ENCODE data around the gene HELT.
"Not testable (repeated sequence)": the region's sequence is repeated elsewhere in the genome, so short reads cannot be mapped to it uniquely, and the experiment has no call there.

Gene HELT

DNA sequence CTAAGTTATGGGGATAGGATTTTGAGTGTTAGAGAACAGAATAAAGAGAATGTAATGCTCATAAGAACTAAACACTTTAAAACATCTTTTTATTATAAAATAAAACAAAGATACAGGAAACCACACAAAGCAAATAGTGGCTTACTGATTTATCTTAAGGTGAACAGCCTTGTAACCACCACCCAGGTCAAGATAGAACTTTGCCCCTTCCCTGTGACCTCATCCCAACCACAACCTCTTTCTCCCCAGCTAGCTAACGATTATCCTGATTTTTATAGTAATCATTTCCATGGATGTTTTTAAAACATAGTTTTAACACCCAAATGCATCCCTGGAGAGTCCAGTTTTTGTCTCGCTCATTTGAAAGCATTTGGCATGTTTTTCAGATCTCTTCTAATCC, 17.0 kb downstream of the HELT start:
- in situ Hi-C loops (cut with MboI; ENCODE audit: low sequenced_read_pairs) = loop anchor here (25.0 kb wide), 1 partner anchor 102 kb away; the partner anchor contains the start of gene SLC25A4

DNA sequence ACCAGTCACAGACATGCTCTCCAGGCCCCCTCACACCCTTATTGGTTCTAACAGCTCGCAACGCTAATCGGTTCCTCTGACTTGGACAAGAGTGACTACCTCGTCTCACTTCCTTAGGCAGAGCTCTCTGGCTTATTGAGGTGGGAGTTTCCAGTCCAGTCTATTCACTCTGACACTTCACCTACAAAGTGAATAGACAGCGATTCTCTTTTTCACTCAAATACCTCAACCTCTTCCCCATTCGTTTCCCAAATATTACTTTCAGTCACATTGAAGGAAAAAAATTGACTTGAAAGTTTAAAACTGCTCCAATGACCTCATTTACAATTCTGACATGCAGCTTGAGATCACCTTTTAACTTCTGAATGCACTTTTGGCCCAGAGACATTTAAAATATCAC, 17.7 kb downstream of the HELT start:
- in situ Hi-C loops (cut with MboI; ENCODE audit: low sequenced_read_pairs) = loop anchor here (25.0 kb wide), 1 partner anchor 101 kb away; the partner anchor contains the start of gene SLC25A4

DNA sequence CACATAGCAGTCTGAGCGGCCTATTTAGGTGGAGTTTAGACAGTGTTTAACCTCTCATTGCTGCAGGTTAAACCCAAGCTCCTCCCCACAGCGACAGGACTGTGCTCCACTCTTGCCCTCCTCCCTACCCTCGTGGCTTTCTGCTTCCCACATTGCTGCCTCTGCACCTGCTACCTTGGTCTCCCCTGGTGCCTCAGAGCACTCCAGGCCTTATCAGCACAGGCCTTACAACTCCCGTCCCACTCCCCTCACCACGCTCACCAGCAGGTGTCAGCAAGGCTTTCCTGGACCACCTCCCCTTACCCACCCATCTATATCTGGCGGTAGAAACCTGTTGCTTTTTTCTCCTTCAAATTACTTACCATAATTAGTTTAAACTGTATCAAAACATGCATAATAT, 18.6 kb downstream of the HELT start:
- in situ Hi-C loops (cut with MboI; ENCODE audit: low sequenced_read_pairs) = loop anchor here (25.0 kb wide), 1 partner anchor 100 kb away; the partner anchor contains the start of gene SLC25A4

DNA sequence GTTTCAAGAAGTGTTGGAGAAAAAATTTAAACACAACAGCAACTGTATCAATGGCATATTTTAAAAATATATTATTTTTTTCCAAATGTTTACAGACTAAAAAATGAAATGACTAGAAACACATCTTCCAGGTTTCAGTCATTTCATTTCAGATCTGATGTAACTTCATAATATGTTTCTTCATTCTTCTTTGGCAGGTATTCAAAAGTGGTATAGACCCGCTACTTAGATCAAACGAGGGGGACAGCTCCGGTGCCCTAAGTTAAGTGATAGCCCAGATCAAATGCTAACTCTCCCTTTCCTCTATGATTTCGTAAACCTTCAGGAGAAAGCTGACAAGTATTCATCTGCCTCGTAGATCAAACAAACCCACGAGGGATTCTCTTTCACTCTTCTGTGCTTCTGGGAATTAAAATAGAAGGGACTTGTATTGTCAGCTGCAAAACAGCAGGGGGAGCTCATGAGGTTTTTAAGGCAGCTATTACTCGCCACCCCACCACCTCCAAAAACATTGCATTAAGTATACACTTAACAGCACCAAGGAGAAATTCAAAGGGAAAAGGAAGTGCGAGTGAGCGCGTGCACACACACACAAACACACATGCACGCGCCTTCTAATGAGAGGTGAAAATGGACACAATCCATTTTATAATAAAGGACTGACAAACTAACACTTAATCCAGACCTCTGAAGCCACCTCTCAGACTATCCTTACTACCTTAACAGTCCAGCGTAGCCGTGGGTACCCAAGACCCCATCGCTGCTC, 21.4 kb downstream of the HELT start:
- in situ Hi-C loops (cut with MboI; ENCODE audit: low sequenced_read_pairs) = loop anchor here (25.0 kb wide), 1 partner anchor 98 kb away; the partner anchor contains the start of gene SLC25A4

DNA sequence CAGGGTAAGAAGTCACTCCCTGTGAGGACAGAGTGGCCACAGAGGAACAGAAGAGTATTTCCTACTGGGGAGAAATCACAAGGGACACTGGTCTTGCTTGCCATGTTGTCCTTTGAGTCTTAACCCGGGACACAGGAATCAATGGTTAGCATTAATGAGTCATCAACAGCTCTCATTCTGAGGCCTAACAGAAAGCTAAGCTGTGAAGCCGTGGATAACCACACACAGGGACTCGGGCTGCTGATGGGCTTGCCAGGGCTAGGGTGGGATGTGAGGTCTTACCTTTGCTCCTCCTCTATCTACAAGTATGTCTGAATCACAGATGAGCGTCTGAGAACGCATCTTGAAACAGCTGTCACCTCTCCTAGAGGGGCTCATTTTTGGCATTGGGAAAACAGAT, 22.2 kb downstream of the HELT start:
- in situ Hi-C loops (cut with MboI; ENCODE audit: low sequenced_read_pairs) = loop anchor here (25.0 kb wide), 1 partner anchor 97 kb away; the partner anchor contains the start of gene SLC25A4

DNA sequence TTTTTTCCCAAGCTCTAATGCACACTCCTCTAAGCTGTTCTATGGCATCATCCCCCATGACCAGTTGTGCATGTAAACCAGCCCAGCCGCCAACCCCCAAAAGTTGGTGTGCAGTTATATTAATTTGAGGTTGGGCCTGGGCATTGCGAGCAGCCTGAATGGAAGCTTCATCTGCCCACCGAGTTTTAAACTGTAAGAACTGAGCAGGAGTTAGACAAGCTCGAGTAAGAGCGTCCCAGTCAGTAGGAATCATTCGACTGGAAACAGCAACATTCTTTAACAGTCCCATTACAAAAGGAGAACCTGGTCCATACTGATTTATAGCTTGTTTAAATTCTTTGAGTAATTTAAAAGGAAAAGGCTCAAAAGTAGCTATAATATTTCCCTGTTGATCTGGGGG, 32.0 kb downstream of the HELT start:
- in situ Hi-C loops (cut with MboI; ENCODE audit: low sequenced_read_pairs) = not testable (repeated sequence)

DNA sequence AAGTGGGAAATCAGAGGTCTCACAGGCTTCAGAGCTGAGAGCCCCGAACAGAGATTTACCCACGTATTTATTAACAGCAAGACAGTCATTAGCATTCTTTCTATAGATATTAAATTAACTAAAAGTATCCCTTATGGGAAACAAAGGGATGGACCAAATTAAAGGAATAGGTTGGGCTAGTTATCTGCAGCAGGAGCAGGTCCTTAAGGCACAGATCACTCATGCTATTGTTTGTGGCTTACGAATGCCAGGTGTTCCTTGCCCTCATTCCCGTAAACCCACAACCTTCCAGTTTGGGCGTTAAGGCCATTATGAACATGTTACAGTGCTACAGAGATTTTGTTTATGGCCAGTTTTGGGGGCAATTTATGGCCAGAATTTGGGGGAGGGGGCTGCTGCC, 33.0 kb downstream of the HELT start:
- in situ Hi-C loops (cut with MboI; ENCODE audit: low sequenced_read_pairs) = not testable (repeated sequence)

DNA sequence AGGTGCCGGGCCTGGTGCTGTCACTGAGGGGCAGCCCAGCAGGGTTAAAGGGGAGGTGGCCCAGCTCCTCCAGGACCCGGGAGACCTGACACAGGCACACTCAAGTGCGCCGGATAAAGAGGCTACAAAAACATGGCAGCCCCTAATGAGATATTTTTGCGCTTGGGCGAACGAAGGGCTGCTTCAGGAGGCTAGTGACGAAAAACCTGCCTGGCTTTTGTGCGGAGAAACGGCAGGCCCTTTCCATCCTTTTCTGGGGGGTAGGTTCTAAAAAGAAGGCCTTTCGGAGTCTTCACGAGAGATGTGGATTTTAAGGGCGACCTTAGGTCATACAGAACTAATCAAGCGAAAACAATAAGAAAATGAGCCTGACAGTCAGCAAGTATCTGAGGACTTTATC, 35.5 kb downstream of the HELT start:
- in situ Hi-C loops (cut with MboI; ENCODE audit: low sequenced_read_pairs) = no loop called here

DNA sequence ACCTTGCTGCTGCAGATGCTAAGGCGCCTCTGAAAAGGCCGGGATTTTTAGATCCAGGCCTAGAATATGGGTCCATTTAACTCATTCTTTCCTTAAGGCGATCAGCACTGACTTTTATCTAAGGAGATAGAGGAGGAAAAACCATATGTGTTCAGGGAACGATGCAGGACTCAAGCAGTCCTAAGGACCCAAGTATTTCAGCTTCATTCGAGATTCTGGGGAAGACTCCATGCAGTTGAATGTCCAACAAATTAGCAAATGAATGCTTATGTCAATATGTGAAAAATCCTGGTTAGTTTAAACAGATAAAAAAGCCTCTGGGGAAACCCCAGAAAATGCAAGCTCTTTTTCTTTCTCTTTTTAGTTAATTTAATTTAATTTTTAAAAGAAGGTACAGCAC, 36.0 kb downstream of the HELT start:
- in situ Hi-C loops (cut with MboI; ENCODE audit: low sequenced_read_pairs) = no loop called here

DNA sequence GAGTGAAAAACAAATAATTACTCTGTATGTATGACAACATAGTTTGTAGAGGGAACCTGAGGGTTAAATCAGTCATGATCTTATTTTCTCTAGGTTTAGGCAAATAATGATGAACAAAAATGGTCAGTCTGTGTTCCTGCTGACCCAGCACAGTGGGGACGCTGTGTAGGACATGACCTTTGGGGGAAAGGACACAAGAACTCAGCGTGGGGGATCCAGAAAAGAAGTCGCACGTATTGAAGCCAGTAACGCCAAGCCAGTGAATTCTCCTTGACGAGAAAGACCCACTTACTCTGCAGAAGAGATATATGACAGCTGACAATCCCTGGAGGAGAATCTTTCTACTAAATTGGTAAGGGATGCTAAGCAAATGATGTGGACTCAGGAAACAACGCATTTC, 36.6 kb downstream of the HELT start:
- in situ Hi-C loops (cut with MboI; ENCODE audit: low sequenced_read_pairs) = no loop called here

DNA sequence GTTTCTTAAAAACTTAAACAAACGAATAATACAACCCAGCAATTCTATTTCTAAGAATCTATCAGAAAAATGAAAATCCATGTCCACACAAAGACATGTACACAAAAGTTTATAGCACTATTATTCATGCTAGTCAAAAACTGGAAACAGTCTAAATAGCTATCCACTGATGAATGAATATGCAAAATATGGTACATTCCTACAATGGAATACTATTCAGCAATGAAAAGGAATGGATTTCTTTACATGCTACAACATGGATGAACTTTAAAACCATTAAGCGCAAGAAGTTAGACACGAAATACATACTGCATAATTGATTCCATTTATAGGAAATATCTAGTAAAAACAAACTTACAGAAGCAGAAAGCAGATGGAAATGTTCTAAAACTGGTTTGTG, 43.3 kb downstream of the HELT start:
- in situ Hi-C loops (cut with MboI; ENCODE audit: low sequenced_read_pairs) = no loop called here

DNA sequence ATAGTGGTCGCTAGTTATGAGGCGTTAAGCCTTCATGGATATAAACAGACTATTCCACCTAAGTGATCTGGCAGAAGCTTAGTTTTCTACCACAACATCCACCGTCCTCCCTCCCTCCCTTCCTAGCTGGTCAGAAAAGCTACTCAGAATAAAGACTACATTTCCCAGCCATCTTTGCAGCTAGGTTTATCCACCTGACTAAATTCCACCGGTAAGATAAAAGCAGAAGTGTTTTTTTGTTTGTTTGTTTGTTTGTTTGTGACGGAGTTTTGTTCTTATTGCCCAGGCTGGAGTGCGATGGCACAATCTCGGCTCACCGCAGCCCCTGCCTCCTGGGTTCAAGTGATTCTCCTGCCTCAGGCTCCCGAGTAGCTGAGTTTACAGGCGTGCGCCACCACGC, 44.3 kb downstream of the HELT start:
- in situ Hi-C loops (cut with MboI; ENCODE audit: low sequenced_read_pairs) = no loop called here

DNA sequence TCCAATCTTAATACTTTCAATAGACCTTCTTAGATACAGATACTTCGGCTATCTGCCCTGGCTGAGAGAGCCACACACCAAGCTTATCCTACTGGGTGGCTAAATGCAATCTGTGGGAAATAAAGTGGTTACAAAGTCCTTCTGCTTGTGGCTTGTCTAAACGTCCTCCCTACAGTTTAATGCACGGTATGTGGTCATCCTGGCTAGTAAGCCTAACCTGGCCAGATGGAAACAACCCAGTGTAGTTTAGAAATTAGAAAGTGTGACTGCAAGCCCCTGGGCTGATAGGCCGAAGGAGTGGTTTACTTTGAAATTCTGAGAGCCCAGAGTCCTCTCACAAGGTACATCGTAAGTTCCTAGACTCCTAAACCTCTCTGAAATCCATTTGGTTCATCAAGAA, 47.9 kb downstream of the HELT start:
- in situ Hi-C loops (cut with MboI; ENCODE audit: low sequenced_read_pairs) = no loop called here

DNA sequence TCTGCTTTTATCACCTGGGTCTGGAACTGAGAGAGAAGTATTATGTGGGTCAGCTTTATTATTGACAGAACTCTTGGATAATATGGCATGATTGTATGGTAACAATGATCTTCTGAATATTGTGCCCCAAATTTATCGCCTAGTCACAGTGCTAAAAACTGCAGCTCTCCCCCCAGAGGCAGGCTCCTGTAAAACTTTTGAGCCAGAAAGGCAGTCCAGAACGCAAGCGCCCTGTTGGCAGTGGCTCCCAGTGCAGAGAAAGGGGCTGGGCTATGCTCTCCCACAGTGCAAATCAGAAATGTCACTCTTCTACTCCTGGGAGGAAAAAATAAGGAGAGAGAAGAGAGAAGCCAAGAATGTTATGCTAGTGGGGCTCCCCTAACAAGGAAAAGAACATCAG, 50.5 kb downstream of the HELT start:
- in situ Hi-C loops (cut with MboI; ENCODE audit: low sequenced_read_pairs) = no loop called here

All from HL-60/S4 treated with phorbol 12-myristate 13-acetate at 8.2 ng/mL for 4 days and 3 days (cell line).